ENCODE results near the gene HERC3.

The HERC3 gene

GRCh38 chr4:88745581-88746163 is 153.4 kb downstream of the HERC3 start:
- no peak overlapping the region for H3K4me3 ChIP-seq (ENCODE audit: low read depth, low read length)
- DNase-seq (ENCODE audit: low read depth), result no peak
- no peak for TF ChIP-seq CTCF (conservative IDR thresholded peaks at IDR 0.05; ENCODE audit: low read depth, low read length)

- no peak overlapping the region for H3K4me3 ChIP-seq (ENCODE audit: low read depth, low read length)
- DNase-seq (ENCODE audit: low read depth), result no peak
- no peak for TF ChIP-seq CTCF (conservative IDR thresholded peaks at IDR 0.05; ENCODE audit: low read depth, low read length)
These were observed 153.9 kb downstream of the HERC3 start for GRCh38 chr4:88746206-88746605.

- DNase-seq (ENCODE audit: low read depth), result no peak
- H3K4me3 ChIP-seq (ENCODE audit: low read depth, low read length), result no peak overlapping the region
- TF ChIP-seq CTCF (conservative IDR thresholded peaks at IDR 0.05; ENCODE audit: low read depth, low read length), result no peak
These were observed 155.1 kb downstream of the HERC3 start for GRCh38 chr4:88747351-88747750.

- no peak overlapping the region for H3K4me3 ChIP-seq (ENCODE audit: low read depth, low read length)
- no peak for TF ChIP-seq CTCF (conservative IDR thresholded peaks at IDR 0.05; ENCODE audit: low read depth, low read length)
- DNase-seq (ENCODE audit: low read depth), result no peak
These were observed 158.1 kb downstream of the HERC3 start for GRCh38 chr4:88750369-88750768.

GRCh38 chr4:88751258-88752075 is 159.2 kb downstream of the HERC3 start:
- no peak for TF ChIP-seq CTCF (conservative IDR thresholded peaks at IDR 0.05; ENCODE audit: low read depth, low read length)
- DNase-seq (ENCODE audit: low read depth), result no peak
- H3K4me3 ChIP-seq (ENCODE audit: low read depth, low read length), result no peak overlapping the region

GRCh38 chr4:88752076-88752463 is 159.8 kb downstream of the HERC3 start:
- DNase-seq (ENCODE audit: low read depth), result no peak
- H3K4me3 ChIP-seq (ENCODE audit: low read depth, low read length), result no peak overlapping the region
- no peak for TF ChIP-seq CTCF (conservative IDR thresholded peaks at IDR 0.05; ENCODE audit: low read depth, low read length)

- DNase-seq (ENCODE audit: low read depth), result no peak
- no peak for TF ChIP-seq CTCF (conservative IDR thresholded peaks at IDR 0.05; ENCODE audit: low read depth, low read length)
- no peak overlapping the region for H3K4me3 ChIP-seq (ENCODE audit: low read depth, low read length)
These were observed 160.5 kb downstream of the HERC3 start for GRCh38 chr4:88752754-88753153.

All from choroid plexus epithelial cell (primary cell).